Pancreas (tissue), 10 donors: ENCODE measurements around the gene CYB5B. TPM values are rescaled to one million over a fixed set of nuclear protein-coding genes. Genes with fewer than 3 reads are reported as not detected.

Source experiments
- ATAC-seq, 4 donors: fragments of 200-7000 bp; cut with Tn5 transposase; one replicate each; pipeline versions ENCODE4 v1.8.0 to v1.9.1; 2020; ENCODE audit warnings: mild to moderate bottlenecking in 4 of 4, moderate library complexity in 4 of 4
- DNase-seq, 6 donors: peaks; one replicate each; pipeline ENCODE4 v3.0.0-alpha.2; 2020
- FAIRE-seq: peaks from 2 replicates; lab custom pipeline; 2012; peaks lifted over from hg19 to GRCh38; lab: Jason Lieb, UNC
- H3K27ac ChIP-seq, 4 donors: fragments of 200-600 bp; sonication (generic); 1 replicate in 3 of 4; 2 replicates in 1 of 4; pipeline versions ENCODE4 v1.5.0 to v1.8.0; 2020
- H3K27me3 ChIP-seq, 4 donors: fragments of 200-600 bp; one replicate each; pipeline ENCODE4 v1.8.0; 2021
- H3K36me3 ChIP-seq, 3 donors: fragments of 200-600 bp; sonication (generic) in 1 of 3; one replicate each; pipeline versions ENCODE4 v1.5.0 to v1.8.0; 2020 to 2021
- H3K4me1 ChIP-seq, 3 donors: fragments of 200-600 bp; one replicate each; pipeline ENCODE4 v1.8.0; 2021
- H3K4me3 ChIP-seq, 4 donors: fragments of 200-600 bp; sonication (generic) in 2 of 4; one replicate each; pipeline versions ENCODE4 v1.5.0 to v1.8.0; 2020 to 2021
- H3K9me3 ChIP-seq, 4 donors: fragments of 200-600 bp; one replicate each; pipeline ENCODE4 v1.8.0; 2021
- CTCF ChIP-seq, 4 donors: fragments of 200-600 bp; sonication (generic) in 3 of 4; IDR thresholded peaks; one replicate each; pipeline versions ENCODE4 v1.5.0 to v1.8.0; 2021; ENCODE audit warnings: antibody characterized with exemption in 4 of 4
- WGBS, 2 donors: extraction: QIAGEN DNeasy Blood & Tissue Kit; methylation state at CpG; one replicate each; pipeline ENCODE4 v1.1.7; 2013; 5-methylcytosine and 5-hydroxymethylcytosine counted together
- intact Hi-C, 3 donors: fragments of 100-400 bp; cut with DNase I; formaldehyde crosslinking; loops; one replicate each; pipeline versions ENCODE4 v1.11.1 to v1.14.2; 2022
- polyA plus RNA-seq, 2 donors: library from polyadenylated mRNA; stranded (reverse); fragments of 200-250 nt; gene quantifications; one replicate each; pipeline ENCODE4 v1.2.3, GENCODE V29; 2013
- total RNA-seq, 6 donors: library from RNA; stranded (reverse); fragmentation: NEBNext Ultra II Directional in 4 of 6; extraction: Animal tissue kit (Norgen Biotek cat#: 25700) in 4 of 6; gene quantifications; one replicate each; pipeline versions ENCODE4 v1.2.1 to v1.2.4, GENCODE V29; 2021 to 2023
- donor health status: healthy with polysubstance abuse.
- donor health status: DM: no; HTN: no; CAD: no; lungs with moderate emphysema.
- donor health status: DM: no; HTN: no; CAD: no.
- donor health status: control.
- donor health status: control.
- donor health status: Bipolar disorder and iron deficiency.
- donor health status: DM: yes; HTN: yes; CAD: no.
- donor health status: DM: no; HTN: no; CAD: no.
- donor health status: DM: no; HTN: no; CAD: no.
- donor health status: DM: yes; HTN: yes; CAD: no.

CYB5B gene
- total and polyA plus RNA-seq, 8 donors: 16.0 to 38.1 (median 24.5) TPM

DNA sequence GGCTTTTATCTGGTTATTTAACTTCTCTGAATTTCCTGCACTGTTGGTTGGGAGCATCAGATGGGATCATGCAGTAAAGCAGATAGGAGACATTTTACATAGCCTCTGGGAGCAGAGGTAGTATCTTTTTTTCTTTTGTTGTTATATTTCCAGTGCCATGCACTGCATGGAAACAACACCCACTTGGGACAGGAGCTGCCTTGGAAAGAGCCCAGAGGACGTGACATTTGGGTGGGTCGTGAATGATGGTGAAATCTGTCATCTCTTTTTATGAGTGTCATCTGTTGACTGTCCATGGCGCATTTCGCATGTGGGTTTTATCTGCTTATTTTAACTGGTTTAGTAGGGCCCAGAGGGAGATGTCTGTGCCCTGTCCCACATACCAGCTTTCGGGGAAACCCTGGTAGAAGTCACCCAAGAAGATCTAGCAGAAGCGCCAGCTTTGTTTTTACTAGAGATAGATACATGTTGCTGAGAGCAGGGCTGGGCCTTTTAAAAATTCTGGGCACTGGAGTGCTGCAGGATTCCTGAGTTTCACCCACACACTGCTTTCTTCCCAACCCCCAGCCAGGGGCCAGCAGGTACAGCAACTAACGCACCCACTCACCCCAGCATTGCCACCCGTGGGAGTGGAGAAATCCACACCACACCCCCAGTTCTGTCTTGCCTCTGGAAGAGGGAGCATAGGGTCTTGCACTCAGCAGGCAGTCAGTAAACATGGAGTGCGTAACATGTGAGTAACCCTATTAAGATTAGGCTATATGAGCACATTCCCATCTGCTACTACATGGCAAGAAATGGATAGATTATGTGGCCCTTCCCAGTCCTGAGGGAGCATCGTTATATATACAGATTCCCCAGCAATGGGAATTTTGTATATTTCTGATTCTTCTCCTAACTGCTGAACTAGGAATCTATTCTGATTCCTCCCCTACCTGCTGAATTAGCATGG lies 30.2 kb upstream of the CYB5B start:
- H3K4me1 ChIP-seq: peaks cover 17 to 31% (median 19%) of the 10 kb centered on the region in 3 donors
- no peak for FAIRE-seq

GRCh38 chr16:69395859-69396186 lies 28.6 kb upstream of the CYB5B start:
- intact Hi-C loops: loop anchor here in 2 of 3 donors (10.0 kb wide), 1 partner anchor 359 kb away; the partner anchor contains the start of gene NOB1 (in 2 of the 2)
- Histone ChIP-seq H3K4me1 (peaks cover 17 to 31% (median 19%) of the 10 kb centered on the region in 3 donors), H3K27ac (peak overlapping the region; percentile 76 to 91 (median 84)), H3K9me3 (no peaks in the 10 kb centered on the region), H3K27me3 (no peaks in the 10 kb centered on the region), H3K36me3 (no peaks in the 10 kb centered on the region), H3K4me3 (no peak overlapping the region)
- DNase-seq: no peak
- TF ChIP-seq CTCF (IDR thresholded peaks at IDR 0.05): peak in 1 of 4 donors; percentile 31
- no peak for ATAC-seq
- FAIRE-seq: no peak

More for the DNA sequence above, 30.2 kb upstream of the CYB5B start:
- intact Hi-C loops: loop anchor here in 2 of 3 donors (10.0 kb wide), 1 partner anchor 361 kb away; the partner anchor contains the start of gene NOB1 (in 2 of the 2)
- DNase-seq (no peak), ATAC-seq (no peak)
- Histone ChIP-seq H3K4me3 (no peak overlapping the region), H3K27ac (no peak overlapping the region), H3K27me3 (no peaks in the 10 kb centered on the region), H3K36me3 (no peaks in the 10 kb centered on the region), H3K9me3 (no peaks in the 10 kb centered on the region)
- 75 to 84% methylated on average over 10 of the region's 10 CpGs for WGBS, 2 donors
- TF ChIP-seq CTCF (IDR thresholded peaks at IDR 0.05): no peak

DNA sequence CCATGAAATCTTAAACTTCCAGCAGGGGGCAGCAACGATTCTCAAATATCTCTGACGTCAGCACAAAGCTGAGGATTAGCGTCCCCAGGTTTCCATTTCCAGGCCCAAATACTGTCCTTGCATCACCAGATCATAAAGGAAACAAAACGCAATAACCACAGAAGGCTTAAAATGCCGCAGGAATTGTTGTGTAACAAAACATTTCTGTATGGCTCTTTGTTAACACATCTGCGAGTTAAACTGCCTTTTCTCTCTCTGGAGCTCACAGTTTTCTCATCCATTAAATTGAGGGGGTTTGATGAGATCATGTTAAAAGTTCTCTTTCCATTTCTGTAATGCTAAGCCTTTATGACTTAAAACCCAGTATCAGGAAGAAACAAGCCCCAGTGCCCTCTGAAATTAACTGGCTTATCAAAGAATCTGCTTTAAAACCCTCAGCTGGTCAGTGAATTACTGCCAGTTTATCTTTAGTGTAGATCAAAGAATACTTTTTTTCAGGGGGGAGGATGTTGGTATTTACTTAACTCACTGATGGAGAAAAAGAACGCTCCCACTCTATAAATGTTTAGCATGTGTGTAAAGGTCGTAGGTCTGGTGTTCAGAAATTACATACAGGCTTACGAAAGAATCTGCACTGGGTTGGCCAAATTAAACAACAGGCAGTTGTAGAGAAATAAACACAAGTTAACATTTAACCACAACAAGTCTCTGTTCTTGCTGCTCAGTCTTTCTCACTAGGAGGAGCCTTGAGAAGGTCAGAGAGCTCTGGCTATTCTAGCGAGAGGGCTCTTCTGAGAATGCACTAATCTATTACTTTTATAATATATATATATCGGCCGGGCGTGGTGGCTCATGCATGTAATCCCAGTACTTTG lies 28.0 kb upstream of the CYB5B start:
- intact Hi-C loops: loop anchor here in 2 of 3 donors (10.0 kb wide), 1 partner anchor 358 kb away; the partner anchor contains the start of gene NOB1 (in 2 of the 2)

More for the DNA sequence above, 28.0 kb upstream of the CYB5B start:
- H3K9me3 ChIP-seq: no peaks in the 10 kb centered on the region
- peak overlapping the region in 2 of 4 donors; percentile 11 to 21 for H3K4me3 ChIP-seq
- H3K27me3 ChIP-seq: no peaks in the 10 kb centered on the region
- FAIRE-seq: peak; percentile 83
- no peaks in the 10 kb centered on the region for H3K36me3 ChIP-seq
- DNase-seq: peak in 4 of 6 donors; percentile 57 to 82 (median 75)
- peak overlapping the region; percentile 76 to 91 (median 84) for H3K27ac ChIP-seq
- ATAC-seq: peak; percentile 78 to 88 (median 84)
- H3K4me1 ChIP-seq: peaks cover 17 to 31% (median 19%) of the 10 kb centered on the region in 3 donors
- 3 to 5% methylated on average over 13 of the region's 13 CpGs for WGBS, 2 donors
- peak in 3 of 4 donors; percentile 47 to 61 (median 49) for TF ChIP-seq CTCF (IDR thresholded peaks at IDR 0.05)
